HG03025 (cell line): Measurements from ENCODE around the gene LPCAT3.
A peak's percentile ranks its signal among the peaks of the same experiment; 100 is the strongest.
"Not testable (repeated sequence)": the region's sequence is repeated elsewhere in the genome, so short reads cannot be mapped to it uniquely, and the experiment has no call there.

ENCODE experiments used
- ATAC-seq: cut with Tn5 transposase; IDR thresholded peaks from one replicate; pipeline ENCODE4 v1.9.1; 2021; ENCODE audit warnings: mild to moderate bottlenecking, moderate library complexity; ENCODE audit not compliant: unreplicated experiment, low FRiP score

Gene LPCAT3

DNA sequence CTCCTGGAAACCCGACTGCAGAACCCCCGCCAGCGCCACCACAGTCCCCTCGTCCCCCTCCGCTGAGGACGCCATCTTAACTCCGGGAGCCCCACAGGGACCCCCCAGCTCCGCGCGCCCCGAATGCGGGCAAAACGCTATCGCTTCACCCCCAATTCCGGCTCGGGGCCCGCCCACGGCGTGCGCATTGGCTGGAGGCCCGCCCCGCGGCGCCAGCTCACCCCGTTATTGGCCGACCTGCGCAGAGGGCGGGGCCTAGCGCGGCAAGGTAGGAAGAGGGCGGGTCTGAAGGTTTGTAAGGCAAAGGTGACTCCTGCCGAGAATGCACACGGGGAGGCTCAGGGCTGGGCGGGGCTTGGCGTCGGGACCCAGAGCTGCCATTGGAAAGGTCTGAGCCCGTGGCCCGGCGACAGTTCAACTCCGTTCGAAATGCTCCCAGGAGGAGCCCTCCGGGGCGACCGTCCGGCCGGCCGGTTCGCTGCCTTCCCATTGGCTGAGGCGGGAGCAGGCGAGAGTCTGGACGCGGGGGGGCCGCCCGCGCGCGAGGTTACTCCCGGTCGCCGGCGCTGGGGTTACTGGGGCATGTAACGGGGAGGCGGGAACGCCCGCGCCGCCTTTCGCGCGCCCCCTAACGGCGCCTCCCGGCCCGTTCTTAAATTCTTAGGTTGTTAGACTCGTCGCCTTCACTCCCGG, at the start of gene LPCAT3:
Gene LPCAT3 (minus strand): TSS at position 127 of the 693 bp plus-strand sequence. CDS start 52 bp downstream, at position 75.
- peak; percentile 92 for ATAC-seq

GRCh38 chr12:7067096-7067495, 48.8 kb upstream of the LPCAT3 start:
- ATAC-seq = no peak

DNA sequence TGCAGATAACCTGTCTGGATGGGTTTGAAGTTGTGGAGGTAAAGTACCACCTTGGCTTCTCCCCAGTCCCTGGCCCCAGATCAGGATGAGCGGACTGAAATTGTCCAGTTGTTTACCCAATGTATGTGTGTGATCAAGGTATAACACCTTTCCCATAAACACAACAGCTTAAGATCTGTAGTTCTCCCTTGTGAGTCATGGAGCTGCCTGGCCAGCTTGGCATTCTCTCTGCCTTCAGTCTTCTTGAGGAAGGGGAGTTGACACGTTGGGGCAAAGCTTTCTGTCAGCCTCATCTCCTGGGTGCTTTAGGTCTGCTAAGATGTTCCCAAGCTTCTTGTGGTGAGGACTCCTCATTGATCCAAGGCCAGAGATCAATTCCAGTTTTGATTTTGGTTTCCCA, 48.3 kb upstream of the LPCAT3 start:
- no peak for ATAC-seq

DNA sequence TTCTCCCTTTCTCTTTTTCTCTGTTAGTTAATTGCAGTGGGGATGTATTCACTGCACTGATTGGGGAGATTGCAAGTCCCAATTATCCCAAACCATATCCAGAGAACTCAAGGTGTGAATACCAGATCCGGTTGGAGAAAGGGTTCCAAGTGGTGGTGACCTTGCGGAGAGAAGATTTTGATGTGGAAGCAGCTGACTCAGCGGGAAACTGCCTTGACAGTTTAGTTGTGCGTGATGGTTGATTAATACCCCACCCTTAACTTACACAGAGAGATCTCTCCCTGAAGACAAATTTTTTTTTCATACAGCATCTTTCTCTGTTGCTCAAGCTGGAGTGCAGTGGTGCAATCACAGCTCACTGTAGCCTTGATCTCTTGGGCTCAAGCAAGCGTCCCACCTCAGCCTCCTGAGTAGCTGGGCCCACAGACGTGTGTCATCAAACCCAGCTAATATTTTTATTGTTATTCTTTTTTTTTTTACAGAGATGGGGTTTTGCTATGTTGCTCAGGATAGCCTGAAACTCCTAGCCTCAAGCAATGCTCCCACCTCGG, 46.9 kb upstream of the LPCAT3 start:
- no peak for ATAC-seq

DNA sequence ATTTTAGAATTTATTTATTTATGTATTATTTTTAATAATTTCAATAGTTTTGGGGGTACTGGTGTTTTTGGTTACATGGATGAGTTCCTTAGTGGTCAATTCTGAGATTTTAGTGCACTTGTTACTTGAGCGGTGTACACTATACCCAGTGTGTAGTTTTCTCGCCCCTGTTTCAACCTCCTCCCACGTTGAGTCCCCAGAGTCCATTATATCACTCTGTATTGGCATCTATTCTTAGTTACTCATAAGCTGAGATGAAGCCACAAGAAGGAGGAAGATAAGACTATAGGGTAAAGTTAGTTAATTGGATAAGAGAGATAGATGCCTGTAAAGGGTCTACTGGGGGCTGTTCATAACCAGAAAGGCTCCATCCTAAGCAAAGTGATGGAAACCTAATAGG, 46.2 kb upstream of the LPCAT3 start:
- no peak for ATAC-seq

GRCh38 chr12:7061596-7061995, 43.3 kb upstream of the LPCAT3 start:
- ATAC-seq = no peak

DNA sequence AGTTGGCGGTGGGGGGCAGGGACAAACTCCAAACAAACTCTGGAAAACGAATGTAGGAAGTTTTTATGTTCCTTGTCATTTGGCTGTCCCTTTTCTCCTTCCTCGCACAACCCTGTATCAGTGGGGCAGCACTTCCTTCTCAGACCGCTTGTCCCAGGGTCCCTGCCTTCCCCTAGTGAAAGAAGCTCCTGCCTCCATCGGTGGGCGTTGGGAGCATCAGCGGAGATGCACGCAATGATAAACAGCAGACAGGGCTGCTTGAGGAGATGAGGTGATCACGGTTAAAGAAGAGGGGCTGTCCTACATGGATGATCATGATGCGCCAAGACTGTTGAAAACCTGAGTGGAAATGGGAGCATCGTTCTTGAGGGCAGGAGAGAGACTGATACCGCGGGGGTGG, 42.9 kb upstream of the LPCAT3 start:
- no peak for ATAC-seq

DNA sequence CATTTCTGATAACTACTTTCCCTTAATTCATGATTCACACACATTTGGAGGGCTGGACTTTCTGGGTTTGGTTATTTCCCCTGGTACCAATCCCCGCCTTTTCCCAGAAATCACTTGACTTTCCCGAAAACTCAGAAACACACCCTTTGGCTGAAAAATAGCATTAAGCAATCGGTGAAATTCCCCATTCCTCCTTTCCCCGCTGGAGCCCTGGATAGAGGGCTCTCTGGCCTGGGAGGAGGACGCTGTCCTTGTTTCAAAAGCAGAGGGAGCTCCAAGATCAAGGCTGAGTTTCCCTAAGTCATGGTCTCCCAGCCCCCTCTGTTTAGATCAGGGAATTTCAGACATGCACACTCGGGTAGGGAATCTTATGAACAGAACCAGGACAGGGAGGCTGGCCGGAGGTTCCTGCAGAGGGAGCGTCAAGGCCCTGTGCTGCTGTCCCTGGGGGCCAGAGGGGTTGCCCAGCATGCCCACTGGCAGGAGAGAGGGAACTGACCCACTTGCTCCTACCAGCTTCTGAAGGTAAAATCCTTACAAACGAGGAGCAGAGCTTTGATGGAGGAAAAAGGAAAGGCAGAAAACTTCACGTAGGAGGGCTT, 42.2 kb upstream of the LPCAT3 start, which contains the start of gene C1S:
Gene C1S (plus strand): TSS at position 366 of the 602 bp plus-strand sequence. CDS start 1,195 bp downstream, outside the sequence.
- no peak for ATAC-seq

DNA sequence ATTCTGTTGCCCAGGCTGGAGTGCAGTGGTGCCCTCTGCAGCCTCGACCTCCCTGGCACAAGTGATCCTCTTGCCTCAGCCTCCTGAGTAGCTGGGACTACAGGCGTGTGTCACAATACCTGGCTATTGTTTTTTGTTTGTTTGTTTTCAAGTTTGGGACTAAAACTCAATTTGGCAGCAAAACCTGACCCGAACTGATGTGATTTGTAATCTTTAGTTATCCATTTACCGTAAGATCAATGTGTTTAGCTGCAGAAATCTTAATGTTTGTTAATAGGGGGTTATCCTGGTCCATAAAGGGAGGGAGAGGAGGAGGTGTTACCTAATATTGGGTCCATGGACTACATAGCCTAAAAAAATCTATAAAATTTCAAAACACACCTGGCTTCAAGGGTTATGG, 41.5 kb upstream of the LPCAT3 start:
- ATAC-seq = no peak

DNA sequence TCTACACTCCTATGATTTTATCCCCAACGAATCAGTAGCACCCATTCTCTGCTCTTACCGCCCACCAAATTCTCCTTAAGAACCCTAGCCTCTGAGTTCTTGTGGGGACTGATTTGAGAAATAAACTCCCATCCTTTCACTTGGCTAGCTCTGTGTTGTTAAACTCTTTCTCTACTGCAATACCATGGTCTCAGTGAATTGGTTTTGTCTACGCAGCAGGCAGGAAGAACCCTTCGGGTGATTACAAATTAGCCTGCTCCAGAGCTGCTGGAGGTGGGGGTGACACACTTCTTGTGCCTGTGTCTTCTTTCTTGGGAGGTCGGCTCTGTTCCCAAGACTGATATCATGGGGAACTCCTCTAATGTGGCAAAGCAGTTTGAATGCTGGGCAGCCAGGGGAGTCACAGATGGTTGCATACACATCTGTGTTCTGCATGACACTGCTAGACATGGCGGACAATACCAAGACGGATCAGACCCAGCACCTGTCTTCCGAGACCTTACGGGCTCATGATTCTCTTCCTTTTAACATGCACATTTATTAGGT, 40.6 kb upstream of the LPCAT3 start:
- no peak for ATAC-seq

DNA sequence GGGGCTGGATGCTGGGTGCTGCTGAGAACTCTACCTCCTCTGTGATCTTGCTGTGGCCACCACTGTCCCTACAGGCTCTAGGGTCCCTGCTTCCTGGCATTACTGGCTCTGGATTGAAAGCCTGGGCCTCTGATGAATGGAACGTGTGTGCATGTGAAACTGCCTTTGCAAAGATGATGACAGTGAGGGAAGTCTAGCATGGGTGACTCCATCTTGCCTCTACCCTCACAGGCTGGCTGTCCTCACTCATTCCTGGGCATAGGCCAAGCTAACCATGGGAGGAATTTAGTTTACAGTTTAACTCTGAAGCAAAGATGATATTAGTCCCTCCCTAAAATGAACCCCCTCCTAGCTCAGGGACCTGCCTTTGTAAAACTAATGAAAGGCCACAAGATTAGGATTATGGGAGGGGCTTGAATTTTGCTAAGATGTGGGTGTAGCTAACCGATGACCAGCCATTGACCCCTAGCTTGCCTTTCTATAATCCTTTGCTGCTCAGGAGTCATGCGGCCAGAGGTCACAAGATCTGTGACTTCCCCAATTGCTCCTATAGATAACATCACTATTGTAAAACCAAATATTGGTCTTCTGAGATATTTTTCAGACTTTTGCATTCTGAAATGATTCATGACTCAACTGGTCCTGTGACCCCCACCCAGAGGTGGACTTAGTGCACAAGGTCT, 40.0 kb upstream of the LPCAT3 start:
- ATAC-seq = no peak

GRCh38 chr12:7055736-7056135, 37.5 kb upstream of the LPCAT3 start:
- not testable (repeated sequence) for ATAC-seq

DNA sequence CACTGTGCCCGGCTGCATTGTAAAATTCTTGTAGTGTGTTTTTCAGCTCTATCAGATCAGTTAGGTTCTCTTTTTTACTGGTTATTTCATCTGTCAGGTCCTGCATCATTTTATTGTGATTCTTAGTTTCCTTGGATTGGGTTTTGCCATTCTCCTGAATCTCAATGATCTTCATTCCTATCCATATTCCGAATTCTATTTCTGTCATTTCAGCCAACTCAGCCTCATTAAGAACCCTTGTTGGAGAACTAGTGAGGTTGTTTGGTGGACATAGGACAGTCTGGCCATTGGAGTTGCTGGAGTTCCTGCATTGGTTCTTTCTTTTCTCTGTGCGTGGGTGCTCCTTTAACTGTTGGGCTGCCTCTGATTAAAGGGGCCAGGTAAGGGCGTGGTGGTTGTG, 36.6 kb upstream of the LPCAT3 start:
- no peak for ATAC-seq

DNA sequence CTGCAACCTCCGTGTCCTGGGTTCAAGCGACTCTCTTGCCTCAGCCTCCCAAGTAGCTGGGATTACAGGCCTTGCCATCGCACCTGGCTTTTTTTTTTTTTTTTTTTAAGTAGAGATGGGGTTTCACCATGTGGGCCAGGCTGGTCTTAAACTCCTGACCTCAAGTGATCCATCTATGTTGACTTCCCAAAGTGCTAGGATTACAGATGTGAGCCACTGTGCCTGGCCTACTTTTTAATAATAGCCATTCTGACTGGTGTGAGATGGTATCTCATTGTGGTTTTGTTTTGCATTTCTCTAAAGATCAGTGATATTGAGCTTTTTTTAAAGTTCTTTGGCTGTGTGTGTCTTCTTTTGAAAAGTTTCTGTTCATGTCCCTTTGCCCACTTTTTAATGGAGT, 31.7 kb upstream of the LPCAT3 start:
- ATAC-seq = not testable (repeated sequence)

DNA sequence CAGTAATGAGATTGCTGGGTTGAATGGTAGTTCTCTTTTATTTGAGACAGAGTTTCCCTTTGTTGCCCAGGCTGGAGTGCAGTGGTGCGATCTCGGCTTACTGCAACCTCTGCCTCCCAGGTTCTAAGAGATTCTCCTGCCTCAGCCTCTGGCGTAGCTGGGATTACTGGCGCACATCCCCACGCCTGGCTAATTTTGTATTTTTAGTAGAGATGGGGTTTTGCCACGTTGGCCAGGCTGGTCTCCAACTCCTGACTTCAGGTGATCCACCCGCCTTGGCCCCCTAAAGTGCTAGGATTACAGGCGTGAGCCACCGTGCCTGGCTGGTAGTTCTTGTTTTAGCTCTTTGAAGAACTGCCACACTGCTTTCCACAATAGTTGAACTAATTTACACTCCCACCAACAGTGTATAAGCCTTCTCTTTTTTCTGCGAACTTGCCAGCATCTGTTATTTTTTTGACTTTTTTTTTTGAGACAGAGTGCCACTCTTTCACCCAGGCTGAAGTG, 31.2 kb upstream of the LPCAT3 start:
- ATAC-seq = not testable (repeated sequence)

GRCh38 chr12:7047306-7047705, 29.0 kb upstream of the LPCAT3 start:
- no peak for ATAC-seq

- no peak for ATAC-seq
Observed at GRCh38 chr12:7046383-7047105, 28.3 kb upstream of the LPCAT3 start.

DNA sequence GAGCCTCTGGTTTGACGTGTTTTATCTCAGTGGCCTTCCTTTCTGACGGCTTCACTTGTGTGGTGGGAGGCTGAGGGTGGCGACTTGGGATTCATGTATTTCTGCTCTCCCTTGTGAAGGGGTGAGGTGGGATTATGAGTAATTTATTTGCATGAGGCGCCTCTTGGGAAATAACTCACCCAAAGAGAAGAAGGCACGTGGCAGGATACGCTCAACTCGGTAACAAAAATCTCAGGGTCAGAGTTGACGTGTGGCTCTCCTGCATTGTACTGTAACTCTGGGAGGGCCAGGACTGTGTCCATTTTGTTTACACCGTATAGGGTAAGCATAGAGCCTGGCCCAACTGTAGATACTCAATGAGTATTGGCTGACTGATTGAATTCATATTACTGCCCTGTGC, 27.6 kb upstream of the LPCAT3 start:
- no peak for ATAC-seq

DNA sequence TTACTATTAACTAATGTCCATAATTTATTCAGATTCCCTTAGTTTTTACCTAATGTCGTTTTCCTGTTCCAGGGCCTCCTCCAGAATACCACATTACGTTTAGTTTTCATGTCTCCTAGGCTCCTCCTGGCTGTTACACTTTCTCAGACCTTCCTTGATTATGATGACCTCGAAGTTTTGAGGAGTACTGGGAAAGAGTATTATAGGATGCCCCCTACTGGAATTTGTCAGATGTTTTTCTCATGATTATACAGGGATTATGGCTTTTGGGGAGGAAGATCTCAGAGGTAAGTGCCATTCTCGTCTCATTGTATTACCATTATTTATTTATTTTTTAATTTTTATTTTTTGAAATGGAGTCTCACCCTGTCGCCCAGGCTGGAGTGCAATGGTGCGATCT, 24.6 kb upstream of the LPCAT3 start:
- ATAC-seq = no peak

DNA sequence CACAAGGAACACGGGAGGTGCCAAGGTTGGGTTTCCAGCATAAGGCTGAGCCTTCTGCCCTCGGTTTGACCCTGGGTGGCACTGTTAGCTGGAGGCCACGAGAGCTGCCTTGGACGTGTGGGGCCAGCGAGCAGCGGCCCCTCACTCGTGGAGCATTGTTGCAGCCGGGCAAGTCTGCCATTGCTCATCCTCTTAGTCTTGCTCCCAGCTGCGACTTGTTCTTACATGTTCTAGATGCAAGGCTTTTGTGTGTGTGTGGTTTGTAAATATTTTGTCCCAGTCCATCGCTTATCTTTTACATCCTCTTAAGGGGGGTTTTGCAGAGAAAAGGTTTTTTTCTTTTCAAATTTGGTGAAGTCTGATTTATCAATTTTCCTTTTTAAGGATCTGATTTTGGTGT, 21.1 kb upstream of the LPCAT3 start:
- ATAC-seq = no peak
